LNCaP clone FGC (cell line): ENCODE results near the gene CA10.

Experiments used
- DNase-seq: peaks from one replicate; pipeline ENCODE4 v3.0.0-alpha.2; 2011; ENCODE audit warnings: low read depth
- H3K4me3 ChIP-seq: 2 replicates; pipeline ENCODE4 v1.5.1; 2011; ENCODE audit warnings: mild to moderate bottlenecking, low read depth, low read length, control low read depth
- CTCF ChIP-seq: IDR thresholded peaks from 2 replicates; pipeline ENCODE4 v1.5.1; 2012; ENCODE audit warnings: mild to moderate bottlenecking; ENCODE audit not compliant: control insufficient read depth, insufficient read depth; ENCODE audit errors: extremely low read depth

The CA10 gene

GRCh38 chr17:51598824-51599223 is 559.7 kb downstream of the CA10 start:
- TF ChIP-seq CTCF: no peak
- no peak overlapping the region for H3K4me3 ChIP-seq
- DNase-seq: no peak

- no peak for DNase-seq
- H3K4me3 ChIP-seq: no peak overlapping the region
- no peak for TF ChIP-seq CTCF
Observed at GRCh38 chr17:51597345-51597744, 561.2 kb downstream of the CA10 start.

GRCh38 chr17:51595826-51596398 is 562.6 kb downstream of the CA10 start:
- no peak for DNase-seq
- H3K4me3 ChIP-seq: no peak overlapping the region
- no peak for TF ChIP-seq CTCF

- DNase-seq: peak; percentile 46
- H3K4me3 ChIP-seq: no peak overlapping the region
- no peak for TF ChIP-seq CTCF
Observed at GRCh38 chr17:51590071-51590656, 568.4 kb downstream of the CA10 start.

- TF ChIP-seq CTCF: no peak
- no peak overlapping the region for H3K4me3 ChIP-seq
- DNase-seq: peak; percentile 97
Observed at GRCh38 chr17:51588063-51588462, 570.5 kb downstream of the CA10 start.

- TF ChIP-seq CTCF: no peak
- DNase-seq: no peak
- H3K4me3 ChIP-seq: no peak overlapping the region
Observed at GRCh38 chr17:51587516-51587915, 571.0 kb downstream of the CA10 start.

GRCh38 chr17:51585514-51586104 is 572.9 kb downstream of the CA10 start:
- H3K4me3 ChIP-seq: no peak overlapping the region
- peak; percentile 18 for DNase-seq
- TF ChIP-seq CTCF: peak; percentile 93
